ENCODE results near the gene CBX4. TPM values are rescaled to one million over a fixed set of nuclear protein-coding genes. Genes with fewer than 3 reads are reported as not detected.

CBX4 gene
- total and polyA plus RNA-seq, 2 of the 13 experiments (the other 11 are each of a cell fraction or from before 2014, with no cell fraction given), result 25.8 to 50.8 TPM

- TF ChIP-seq ZNF318 (CRISPR knock-in tag; IDR thresholded peaks at IDR 0.05), result 0 out of 2 replicates have a peak, but pooled peaks have one; percentile 25
- TF ChIP-seq ELF3 (CRISPR knock-in tag; IDR thresholded peaks at IDR 0.05), result no peak
- TF ChIP-seq ZBTB3 (CRISPR knock-in tag; IDR thresholded peaks at IDR 0.05; ENCODE audit: borderline replicate concordance, low read depth), result no peak; the same call in 1 of the 2 replicates
- TF ChIP-seq ZNF235 (CRISPR knock-in tag; IDR thresholded peaks at IDR 0.05; ENCODE audit: borderline replicate concordance), result no peak
- no peak; the same call in 1 of the 2 replicates for TF ChIP-seq CENPT (CRISPR knock-in tag; IDR thresholded peaks at IDR 0.05; ENCODE audit: low read depth)
- TF ChIP-seq SETDB1 (CRISPR knock-in tag; IDR thresholded peaks at IDR 0.05; ENCODE audit: borderline replicate concordance), result no peak
- TF ChIP-seq ZNF562 (CRISPR knock-in tag; IDR thresholded peaks at IDR 0.05; ENCODE audit: borderline replicate concordance), result no peak
- TF ChIP-seq SALL2 (CRISPR knock-in tag; IDR thresholded peaks at IDR 0.05), result no peak
- TF ChIP-seq, protein P1, sequence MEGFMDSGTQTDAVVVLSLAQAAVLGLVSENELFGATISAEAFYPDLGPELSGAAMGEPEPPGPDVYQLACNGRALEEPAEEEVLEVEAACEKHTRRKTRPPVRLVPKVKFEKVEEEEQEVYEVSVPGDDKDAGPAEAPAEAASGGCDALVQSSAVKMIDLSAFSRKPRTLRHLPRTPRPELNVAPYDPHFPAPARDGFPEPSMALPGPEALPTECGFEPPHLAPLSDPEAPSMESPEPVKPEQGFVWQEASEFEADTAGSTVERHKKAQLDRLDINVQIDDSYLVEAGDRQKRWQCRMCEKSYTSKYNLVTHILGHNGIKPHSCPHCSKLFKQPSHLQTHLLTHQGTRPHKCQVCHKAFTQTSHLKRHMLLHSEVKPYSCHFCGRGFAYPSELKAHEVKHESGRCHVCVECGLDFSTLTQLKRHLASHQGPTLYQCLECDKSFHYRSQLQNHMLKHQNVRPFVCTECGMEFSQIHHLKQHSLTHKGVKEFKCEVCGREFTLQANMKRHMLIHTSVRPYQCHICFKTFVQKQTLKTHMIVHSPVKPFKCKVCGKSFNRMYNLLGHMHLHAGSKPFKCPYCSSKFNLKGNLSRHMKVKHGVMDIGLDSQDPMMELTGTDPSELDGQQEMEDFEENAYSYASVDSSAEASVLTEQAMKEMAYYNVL (CRISPR knock-in tag; IDR thresholded peaks at IDR 0.05; ENCODE audit: borderline replicate concordance), result peak; percentile 62
- TF ChIP-seq KLF9 (CRISPR knock-in tag; IDR thresholded peaks at IDR 0.05; ENCODE audit: low read depth), result 0 out of 2 replicates have a peak, but pooled peaks have one; percentile 33
- TF ChIP-seq, protein P2, sequence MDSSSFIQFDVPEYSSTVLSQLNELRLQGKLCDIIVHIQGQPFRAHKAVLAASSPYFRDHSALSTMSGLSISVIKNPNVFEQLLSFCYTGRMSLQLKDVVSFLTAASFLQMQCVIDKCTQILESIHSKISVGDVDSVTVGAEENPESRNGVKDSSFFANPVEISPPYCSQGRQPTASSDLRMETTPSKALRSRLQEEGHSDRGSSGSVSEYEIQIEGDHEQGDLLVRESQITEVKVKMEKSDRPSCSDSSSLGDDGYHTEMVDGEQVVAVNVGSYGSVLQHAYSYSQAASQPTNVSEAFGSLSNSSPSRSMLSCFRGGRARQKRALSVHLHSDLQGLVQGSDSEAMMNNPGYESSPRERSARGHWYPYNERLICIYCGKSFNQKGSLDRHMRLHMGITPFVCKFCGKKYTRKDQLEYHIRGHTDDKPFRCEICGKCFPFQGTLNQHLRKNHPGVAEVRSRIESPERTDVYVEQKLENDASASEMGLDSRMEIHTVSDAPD (CRISPR knock-in tag; IDR thresholded peaks at IDR 0.05), result peak; percentile 63; the same call in 1 of the 2 replicates
- no peak; the same call in 1 of the 2 replicates for TF ChIP-seq RBFOX2 (IDR thresholded peaks at IDR 0.05; ENCODE audit: low read depth, low read length)
- TF ChIP-seq, protein P3, sequence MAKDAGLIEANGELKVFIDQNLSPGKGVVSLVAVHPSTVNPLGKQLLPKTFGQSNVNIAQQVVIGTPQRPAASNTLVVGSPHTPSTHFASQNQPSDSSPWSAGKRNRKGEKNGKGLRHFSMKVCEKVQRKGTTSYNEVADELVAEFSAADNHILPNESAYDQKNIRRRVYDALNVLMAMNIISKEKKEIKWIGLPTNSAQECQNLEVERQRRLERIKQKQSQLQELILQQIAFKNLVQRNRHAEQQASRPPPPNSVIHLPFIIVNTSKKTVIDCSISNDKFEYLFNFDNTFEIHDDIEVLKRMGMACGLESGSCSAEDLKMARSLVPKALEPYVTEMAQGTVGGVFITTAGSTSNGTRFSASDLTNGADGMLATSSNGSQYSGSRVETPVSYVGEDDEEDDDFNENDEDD (CRISPR knock-in tag; IDR thresholded peaks at IDR 0.05; ENCODE audit: borderline replicate concordance), result peak; percentile 72; the same call in 1 of the 2 replicates
- TF ChIP-seq SP1 (IDR thresholded peaks at IDR 0.05), result no peak
- no peak for TF ChIP-seq SP1 (CRISPR knock-in tag; IDR thresholded peaks at IDR 0.05)
These were observed 7.7 kb downstream of the CBX4 start (continued) for GRCh38 chr17:79831265-79832217.
